Calu3 (cell line): ENCODE data around the gene CRB1. TPM values are rescaled to one million over a fixed set of nuclear protein-coding genes. Genes with fewer than 3 reads are reported as not detected.

Experiments used
- BruUV-seq: library from RNA; stranded (reverse); fragments of 400-500 nt; replicated peaks from 2 replicates; lab custom pipeline; 2021; lab: Mats Ljungman, UMichigan
- CTCF ChIA-PET: fragments of 300-600 bp; sonication (Branson Sonifier 250); formaldehyde crosslinking; loops from one replicate; lab custom pipeline; 2022; ENCODE audit warnings: antibody characterized with exemption; lab: Charles Lee
- DNase-seq: peaks from one replicate; pipeline ENCODE4 v3.0.0; 2022
- H3K27ac Mint-ChIP-seq: one replicate; pipeline ENCODE4 v1.8.0; 2022; ENCODE audit warnings: mixed read lengths; ENCODE audit not compliant: unreplicated experiment
- H3K27me3 Mint-ChIP-seq: one replicate; pipeline ENCODE4 v1.8.0; 2022; ENCODE audit warnings: mixed read lengths; ENCODE audit not compliant: unreplicated experiment
- H3K36me3 Mint-ChIP-seq: one replicate; pipeline ENCODE4 v1.8.0; 2022; ENCODE audit warnings: mild to moderate bottlenecking, moderate library complexity, mixed read lengths; ENCODE audit not compliant: insufficient read depth, unreplicated experiment
- H3K4me1 Mint-ChIP-seq: one replicate; pipeline ENCODE4 v1.8.0; 2022; ENCODE audit warnings: mild to moderate bottlenecking, low read depth, mixed read lengths; ENCODE audit not compliant: unreplicated experiment
- H3K4me3 Mint-ChIP-seq: one replicate; pipeline ENCODE4 v1.8.0; 2022; ENCODE audit warnings: mild to moderate bottlenecking, low read depth, moderate library complexity, mixed read lengths; ENCODE audit not compliant: unreplicated experiment
- H3K9me3 Mint-ChIP-seq: one replicate; pipeline ENCODE4 v1.8.0; 2022; ENCODE audit warnings: low read depth, mixed read lengths; ENCODE audit not compliant: unreplicated experiment
- CTCF ChIP-seq: fragments of 200-600 bp; IDR thresholded peaks from one replicate; pipeline ENCODE4 v1.8.0; 2022; ENCODE audit warnings: antibody characterized with exemption; ENCODE audit not compliant: unreplicated experiment
- intact Hi-C: fragments of 100-400 bp; cut with micrococcal nuclease; formaldehyde crosslinking; loops from one replicate; pipeline ENCODE4 v1.10.0; 2022; ENCODE audit not compliant: unreplicated experiment
- total RNA-seq: library from RNA; stranded (reverse); gene quantifications from 2 replicates; pipeline ENCODE4 v1.2.3, GENCODE V29; 2022

CRB1 gene
- total RNA-seq, 1 experiment from 2014 or later, result not detected

GRCh38 chr1:197286634-197287033 is 18.6 kb downstream of the CRB1 start:
- DNase-seq, result no peak
- Mint-ChIP-seq H3K36me3 (no peaks in the 10 kb centered on the region), H3K27ac (no peak overlapping the region), H3K4me1 (peaks cover 28% of the 10 kb centered on the region), H3K4me3 (no peak overlapping the region), H3K9me3 (no peaks in the 10 kb centered on the region), H3K27me3 (no peaks in the 10 kb centered on the region)
- intact Hi-C loops, result no loop called here
- BruUV-seq, result no TSS peak
- TF ChIP-seq CTCF, result no peak
- CTCF ChIA-PET, result interaction anchor here (2.8 kb wide), 1 partner anchor 107 kb away, joined by 7 read pairs; no protein-coding TSS in a partner anchor

- Mint-ChIP-seq H3K27ac (no peak overlapping the region), H3K27me3 (no peaks in the 10 kb centered on the region), H3K4me3 (no peak overlapping the region), H3K36me3 (no peaks in the 10 kb centered on the region), H3K9me3 (no peaks in the 10 kb centered on the region), H3K4me1 (peaks cover 28% of the 10 kb centered on the region)
- no peak for TF ChIP-seq CTCF
- no peak for DNase-seq
- intact Hi-C loops, result no loop called here
- BruUV-seq, result no TSS peak
- CTCF ChIA-PET, result no interaction called here
Observed at GRCh38 chr1:197287863-197288262, 19.8 kb downstream of the CRB1 start.

- Mint-ChIP-seq H3K27ac (no peak overlapping the region), H3K4me3 (no peak overlapping the region)
- intact Hi-C loops, result no loop called here
Observed at GRCh38 chr1:197302775-197303174, 34.7 kb downstream of the CRB1 start.

GRCh38 chr1:197303463-197303862 is 35.4 kb downstream of the CRB1 start:
- Mint-ChIP-seq H3K27me3 (no peaks in the 10 kb centered on the region), H3K27ac (no peak overlapping the region), H3K36me3 (no peaks in the 10 kb centered on the region), H3K4me3 (no peak overlapping the region), H3K4me1 (peaks cover 26% of the 10 kb centered on the region), H3K9me3 (no peaks in the 10 kb centered on the region)
- no TSS peak for BruUV-seq
- CTCF ChIA-PET, result no interaction called here
- TF ChIP-seq CTCF, result no peak
- no peak for DNase-seq
- intact Hi-C loops, result no loop called here

More at GRCh38 chr1:197302775-197303174, 34.7 kb downstream of the CRB1 start:
- no peaks in the 10 kb centered on the region for H3K27me3 Mint-ChIP-seq
- H3K36me3 Mint-ChIP-seq, result no peaks in the 10 kb centered on the region
- TF ChIP-seq CTCF, result no peak
- CTCF ChIA-PET, result no interaction called here
- H3K4me1 Mint-ChIP-seq, result peaks cover 23% of the 10 kb centered on the region
- no TSS peak for BruUV-seq
- no peaks in the 10 kb centered on the region for H3K9me3 Mint-ChIP-seq
- DNase-seq, result no peak
